Endothelial cell (in vitro differentiated cells): ENCODE measurements around the gene CNOT8. TPM values are rescaled to one million over a fixed set of nuclear protein-coding genes. Genes with fewer than 3 reads are reported as not detected.

ENCODE experiments used
- DNase-seq: peaks from one replicate; pipeline ENCODE4 v3.0.0; 2021; ENCODE audit warnings: low spot score
- H3K27ac Mint-ChIP-seq: one replicate; pipeline ENCODE4 v1.8.0; 2021; ENCODE audit warnings: mixed read lengths, inconsistent platforms; ENCODE audit not compliant: unreplicated experiment
- H3K27me3 Mint-ChIP-seq: one replicate; pipeline ENCODE4 v1.8.0; 2021; ENCODE audit warnings: mild to moderate bottlenecking, moderate library complexity, mixed read lengths, inconsistent platforms; ENCODE audit not compliant: unreplicated experiment
- H3K36me3 Mint-ChIP-seq: one replicate; pipeline ENCODE4 v1.8.0; 2021; ENCODE audit warnings: mild to moderate bottlenecking, low read depth, mixed read lengths, inconsistent platforms; ENCODE audit not compliant: unreplicated experiment
- H3K4me1 Mint-ChIP-seq: one replicate; pipeline ENCODE4 v1.8.0; 2021; ENCODE audit warnings: mild to moderate bottlenecking, mixed read lengths, inconsistent platforms; ENCODE audit not compliant: unreplicated experiment
- H3K4me3 Mint-ChIP-seq: one replicate; pipeline ENCODE4 v1.8.0; 2021; ENCODE audit warnings: mild to moderate bottlenecking, mixed read lengths, inconsistent platforms; ENCODE audit not compliant: unreplicated experiment
- H3K9me3 Mint-ChIP-seq: one replicate; pipeline ENCODE4 v1.8.0; 2021; ENCODE audit warnings: mixed read lengths, inconsistent platforms; ENCODE audit not compliant: unreplicated experiment
- total RNA-seq: library from RNA; stranded (reverse); fragmentation: NEBNext Ultra II Directional; extraction: Animal tissue kit (Norgen Biotek cat#: 25700); gene quantifications from one replicate; pipeline ENCODE4 v1.2.1, GENCODE V29; 2021; ENCODE audit not compliant: unreplicated experiment
- TF ChIP-seq, protein P1 (sequence below): fragments of 200-600 bp; sonication (generic); IDR thresholded peaks from one replicate; pipeline ENCODE4 v1.5.0; 2021; ENCODE audit warnings: antibody characterized with exemption; ENCODE audit not compliant: unreplicated experiment

The CNOT8 gene
- total RNA-seq, 1 donor from 2014 or later = 65.6 TPM

DNA sequence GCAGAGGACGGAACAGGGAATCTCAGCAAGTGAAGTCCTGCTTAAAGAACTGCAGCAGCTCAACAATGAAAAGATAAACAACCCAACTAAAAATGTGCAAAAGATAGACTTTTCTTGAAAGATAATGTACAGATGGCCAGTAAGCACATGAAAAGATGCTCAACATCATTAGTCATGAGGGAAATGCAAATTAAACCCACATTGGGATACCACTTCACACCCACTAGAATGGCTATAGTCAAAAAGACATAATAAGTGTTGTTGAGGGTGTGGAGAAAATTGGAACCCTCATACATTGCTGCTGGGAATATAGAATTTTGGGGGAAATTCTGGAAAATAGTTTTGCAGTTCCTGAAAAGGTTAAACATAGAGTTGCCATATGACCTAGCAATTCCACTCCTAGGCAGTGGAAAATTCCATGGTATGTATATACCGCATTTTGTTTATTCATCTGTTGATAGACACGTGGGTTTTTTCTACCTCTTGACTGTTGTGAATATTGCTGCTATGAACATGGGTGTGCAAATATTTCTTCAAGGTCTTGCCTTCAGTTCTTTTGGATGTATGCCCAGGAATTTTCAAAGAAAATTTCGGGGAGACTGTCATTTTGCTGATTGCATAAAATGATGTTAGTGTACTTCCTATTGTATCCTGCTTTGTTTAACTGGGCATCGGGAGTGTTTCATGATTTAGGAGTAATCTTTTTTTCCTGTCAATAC, 7.2 kb downstream of the CNOT8 start:
- Mint-ChIP-seq H3K36me3 (peaks cover 18% of the 10 kb centered on the region), H3K4me1 (peaks cover 5% of the 10 kb centered on the region)

GRCh38 chr5:154866841-154867240, 8.4 kb downstream of the CNOT8 start:
- Mint-ChIP-seq H3K9me3 (no peaks in the 10 kb centered on the region), H3K36me3 (peaks cover 28% of the 10 kb centered on the region), H3K27me3 (no peaks in the 10 kb centered on the region), H3K27ac (peak overlapping the region; percentile 5), H3K4me3 (no peak overlapping the region), H3K4me1 (no peaks in the 10 kb centered on the region)
- DNase-seq = no peak
- TF ChIP-seq, protein P1, sequence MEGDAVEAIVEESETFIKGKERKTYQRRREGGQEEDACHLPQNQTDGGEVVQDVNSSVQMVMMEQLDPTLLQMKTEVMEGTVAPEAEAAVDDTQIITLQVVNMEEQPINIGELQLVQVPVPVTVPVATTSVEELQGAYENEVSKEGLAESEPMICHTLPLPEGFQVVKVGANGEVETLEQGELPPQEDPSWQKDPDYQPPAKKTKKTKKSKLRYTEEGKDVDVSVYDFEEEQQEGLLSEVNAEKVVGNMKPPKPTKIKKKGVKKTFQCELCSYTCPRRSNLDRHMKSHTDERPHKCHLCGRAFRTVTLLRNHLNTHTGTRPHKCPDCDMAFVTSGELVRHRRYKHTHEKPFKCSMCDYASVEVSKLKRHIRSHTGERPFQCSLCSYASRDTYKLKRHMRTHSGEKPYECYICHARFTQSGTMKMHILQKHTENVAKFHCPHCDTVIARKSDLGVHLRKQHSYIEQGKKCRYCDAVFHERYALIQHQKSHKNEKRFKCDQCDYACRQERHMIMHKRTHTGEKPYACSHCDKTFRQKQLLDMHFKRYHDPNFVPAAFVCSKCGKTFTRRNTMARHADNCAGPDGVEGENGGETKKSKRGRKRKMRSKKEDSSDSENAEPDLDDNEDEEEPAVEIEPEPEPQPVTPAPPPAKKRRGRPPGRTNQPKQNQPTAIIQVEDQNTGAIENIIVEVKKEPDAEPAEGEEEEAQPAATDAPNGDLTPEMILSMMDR = no peak

More for the DNA sequence above, 7.2 kb downstream of the CNOT8 start:
- Mint-ChIP-seq H3K4me3 (no peak overlapping the region), H3K27ac (no peak overlapping the region), H3K27me3 (no peaks in the 10 kb centered on the region), H3K9me3 (no peaks in the 10 kb centered on the region)
- TF ChIP-seq, protein P1 = no peak
- no peak for DNase-seq

- Mint-ChIP-seq H3K4me3 (peak overlapping the region; percentile 52), H3K27ac (no peak overlapping the region), H3K27me3 (no peaks in the 10 kb centered on the region), H3K36me3 (peaks cover 38% of the 10 kb centered on the region), H3K9me3 (no peaks in the 10 kb centered on the region), H3K4me1 (no peaks in the 10 kb centered on the region)
- no peak for DNase-seq
- TF ChIP-seq, protein P1 = no peak
Observed at GRCh38 chr5:154868702-154869101, 10.3 kb downstream of the CNOT8 start.

GRCh38 chr5:154871734-154872133, 13.3 kb downstream of the CNOT8 start:
- TF ChIP-seq, protein P1 = no peak
- Mint-ChIP-seq H3K9me3 (no peaks in the 10 kb centered on the region), H3K27ac (no peak overlapping the region), H3K4me1 (no peaks in the 10 kb centered on the region), H3K4me3 (no peak overlapping the region), H3K36me3 (peaks cover 54% of the 10 kb centered on the region), H3K27me3 (no peaks in the 10 kb centered on the region)
- DNase-seq = no peak

GRCh38 chr5:154873791-154874331, 15.4 kb downstream of the CNOT8 start:
- peak overlapping the region; percentile 76 for H3K4me3 Mint-ChIP-seq
- no peak for DNase-seq
- TF ChIP-seq, protein P1 = no peak
- peaks cover 4% of the 10 kb centered on the region for H3K27me3 Mint-ChIP-seq
- no peaks in the 10 kb centered on the region for H3K4me1 Mint-ChIP-seq
- H3K27ac Mint-ChIP-seq = no peak overlapping the region
- peaks cover 55% of the 10 kb centered on the region for H3K36me3 Mint-ChIP-seq
- H3K9me3 Mint-ChIP-seq = peaks cover 5% of the 10 kb centered on the region
